ENCODE measurements around the gene TNIK. TPM values are rescaled to one million over a fixed set of nuclear protein-coding genes. Genes with fewer than 3 reads are reported as not detected.
A peak's percentile ranks its signal among the peaks of the same experiment; 100 is the strongest.

Gene TNIK
- total and polyA plus RNA-seq, 2 experiments from 2014 or later, result 14.6 to 34.3 TPM

GRCh38 chr3:171412054-171412453 lies 48.2 kb downstream of the TNIK start:
- H3K36me3 Mint-ChIP-seq (ENCODE audit: low read depth), result peaks cover 3% of the 10 kb centered on the region; the same call in 2 of the 3 replicates
- H3K27ac Mint-ChIP-seq, result peak overlapping the region; percentile 53; the same call in 1 of the 2 replicates
- Histone ChIP-seq H3K36me3 (ENCODE audit: insufficient read depth) (no peaks in the 10 kb centered on the region), H4K20me1 (replicated peaks; ENCODE audit: insufficient read depth) (no peaks in the 10 kb centered on the region), H3F3A (replicated peaks; ENCODE audit: low read depth) (no peaks in the 10 kb centered on the region), H3K4me3 (no peak overlapping the region), H3K4me2 (no peak overlapping the region), H3K79me2 (replicated peaks; ENCODE audit: insufficient read depth) (peaks cover 70% of the 10 kb centered on the region), H3K27me3 (ENCODE audit: insufficient read depth) (no peaks in the 10 kb centered on the region), H3K9me2 (ENCODE audit: insufficient read depth) (no peaks in the 10 kb centered on the region; the same call in 1 of the 2 replicates), H2AFZ (no peak overlapping the region), H3K27ac (ENCODE audit: low read depth) (no peak overlapping the region), H3K4me1 (ENCODE audit: insufficient read depth) (peaks cover 52% of the 10 kb centered on the region)
- H3K27me3 Mint-ChIP-seq (ENCODE audit: insufficient read depth, low read depth, poor library complexity), result no peaks in the 10 kb centered on the region
- H3K9me3 Mint-ChIP-seq, result no peaks in the 10 kb centered on the region
- no peak overlapping the region for H3K4me3 Mint-ChIP-seq
- peaks cover 64% of the 10 kb centered on the region for H3K4me1 Mint-ChIP-seq
- ATAC-seq, result no peak
- no peak for TF ChIP-seq CREB1 (CRISPR knock-in tag; IDR thresholded peaks at IDR 0.05; ENCODE audit: low read depth)
- no peak for TF ChIP-seq POLR2AphosphoS5 (IDR thresholded peaks at IDR 0.05; ENCODE audit: low read depth)
- TF ChIP-seq STAT1 (IDR thresholded peaks at IDR 0.05; ENCODE audit: unreplicated experiment), result no peak
- no peak for TF ChIP-seq ZNF462 (CRISPR knock-in tag; IDR thresholded peaks at IDR 0.05)
- no peak for TF ChIP-seq EZH2 (IDR thresholded peaks at IDR 0.05; ENCODE audit: low read depth, unreplicated experiment)
- no peak for TF ChIP-seq ZNF331 (CRISPR knock-in tag; IDR thresholded peaks at IDR 0.05; ENCODE audit: low read depth)
- TF ChIP-seq, protein P1, sequence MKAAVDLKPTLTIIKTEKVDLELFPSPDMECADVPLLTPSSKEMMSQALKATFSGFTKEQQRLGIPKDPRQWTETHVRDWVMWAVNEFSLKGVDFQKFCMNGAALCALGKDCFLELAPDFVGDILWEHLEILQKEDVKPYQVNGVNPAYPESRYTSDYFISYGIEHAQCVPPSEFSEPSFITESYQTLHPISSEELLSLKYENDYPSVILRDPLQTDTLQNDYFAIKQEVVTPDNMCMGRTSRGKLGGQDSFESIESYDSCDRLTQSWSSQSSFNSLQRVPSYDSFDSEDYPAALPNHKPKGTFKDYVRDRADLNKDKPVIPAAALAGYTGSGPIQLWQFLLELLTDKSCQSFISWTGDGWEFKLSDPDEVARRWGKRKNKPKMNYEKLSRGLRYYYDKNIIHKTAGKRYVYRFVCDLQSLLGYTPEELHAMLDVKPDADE (IDR thresholded peaks at IDR 0.05), result no peak
- TF ChIP-seq JUNB (IDR thresholded peaks at IDR 0.05; ENCODE audit: unreplicated experiment), result no peak
- TF ChIP-seq, protein P2, sequence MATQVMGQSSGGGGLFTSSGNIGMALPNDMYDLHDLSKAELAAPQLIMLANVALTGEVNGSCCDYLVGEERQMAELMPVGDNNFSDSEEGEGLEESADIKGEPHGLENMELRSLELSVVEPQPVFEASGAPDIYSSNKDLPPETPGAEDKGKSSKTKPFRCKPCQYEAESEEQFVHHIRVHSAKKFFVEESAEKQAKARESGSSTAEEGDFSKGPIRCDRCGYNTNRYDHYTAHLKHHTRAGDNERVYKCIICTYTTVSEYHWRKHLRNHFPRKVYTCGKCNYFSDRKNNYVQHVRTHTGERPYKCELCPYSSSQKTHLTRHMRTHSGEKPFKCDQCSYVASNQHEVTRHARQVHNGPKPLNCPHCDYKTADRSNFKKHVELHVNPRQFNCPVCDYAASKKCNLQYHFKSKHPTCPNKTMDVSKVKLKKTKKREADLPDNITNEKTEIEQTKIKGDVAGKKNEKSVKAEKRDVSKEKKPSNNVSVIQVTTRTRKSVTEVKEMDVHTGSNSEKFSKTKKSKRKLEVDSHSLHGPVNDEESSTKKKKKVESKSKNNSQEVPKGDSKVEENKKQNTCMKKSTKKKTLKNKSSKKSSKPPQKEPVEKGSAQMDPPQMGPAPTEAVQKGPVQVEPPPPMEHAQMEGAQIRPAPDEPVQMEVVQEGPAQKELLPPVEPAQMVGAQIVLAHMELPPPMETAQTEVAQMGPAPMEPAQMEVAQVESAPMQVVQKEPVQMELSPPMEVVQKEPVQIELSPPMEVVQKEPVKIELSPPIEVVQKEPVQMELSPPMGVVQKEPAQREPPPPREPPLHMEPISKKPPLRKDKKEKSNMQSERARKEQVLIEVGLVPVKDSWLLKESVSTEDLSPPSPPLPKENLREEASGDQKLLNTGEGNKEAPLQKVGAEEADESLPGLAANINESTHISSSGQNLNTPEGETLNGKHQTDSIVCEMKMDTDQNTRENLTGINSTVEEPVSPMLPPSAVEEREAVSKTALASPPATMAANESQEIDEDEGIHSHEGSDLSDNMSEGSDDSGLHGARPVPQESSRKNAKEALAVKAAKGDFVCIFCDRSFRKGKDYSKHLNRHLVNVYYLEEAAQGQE (IDR thresholded peaks at IDR 0.05; ENCODE audit: unreplicated experiment), result no peak
- no peak for TF ChIP-seq NANOG (IDR thresholded peaks at IDR 0.05; ENCODE audit: borderline replicate concordance)
- TF ChIP-seq EZH2phosphoT487 (IDR thresholded peaks at IDR 0.05; ENCODE audit: unreplicated experiment), result no peak
- TF ChIP-seq ZNF114 (CRISPR knock-in tag; IDR thresholded peaks at IDR 0.05), result no peak
- TF ChIP-seq, protein P3, sequence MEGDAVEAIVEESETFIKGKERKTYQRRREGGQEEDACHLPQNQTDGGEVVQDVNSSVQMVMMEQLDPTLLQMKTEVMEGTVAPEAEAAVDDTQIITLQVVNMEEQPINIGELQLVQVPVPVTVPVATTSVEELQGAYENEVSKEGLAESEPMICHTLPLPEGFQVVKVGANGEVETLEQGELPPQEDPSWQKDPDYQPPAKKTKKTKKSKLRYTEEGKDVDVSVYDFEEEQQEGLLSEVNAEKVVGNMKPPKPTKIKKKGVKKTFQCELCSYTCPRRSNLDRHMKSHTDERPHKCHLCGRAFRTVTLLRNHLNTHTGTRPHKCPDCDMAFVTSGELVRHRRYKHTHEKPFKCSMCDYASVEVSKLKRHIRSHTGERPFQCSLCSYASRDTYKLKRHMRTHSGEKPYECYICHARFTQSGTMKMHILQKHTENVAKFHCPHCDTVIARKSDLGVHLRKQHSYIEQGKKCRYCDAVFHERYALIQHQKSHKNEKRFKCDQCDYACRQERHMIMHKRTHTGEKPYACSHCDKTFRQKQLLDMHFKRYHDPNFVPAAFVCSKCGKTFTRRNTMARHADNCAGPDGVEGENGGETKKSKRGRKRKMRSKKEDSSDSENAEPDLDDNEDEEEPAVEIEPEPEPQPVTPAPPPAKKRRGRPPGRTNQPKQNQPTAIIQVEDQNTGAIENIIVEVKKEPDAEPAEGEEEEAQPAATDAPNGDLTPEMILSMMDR (conservative IDR thresholded peaks at IDR 0.05; ENCODE audit: low read depth in 2 of 2), result no peak
- DNase-seq (ENCODE audit: low spot score), result no peak
